ENCODE data around the gene PCGF1.

GRCh38 chr2:74461187-74462053, 46.1 kb downstream of the PCGF1 start:
- TF ChIP-seq POLR2AphosphoS5 (IDR thresholded peaks at IDR 0.05; ENCODE audit: low read depth, low read length): no peak
- no peak for TF ChIP-seq SPI1 (IDR thresholded peaks at IDR 0.05; ENCODE audit: low read depth, low read length)
